ENCODE results near the gene FAIM2. TPM values are rescaled to one million over a fixed set of nuclear protein-coding genes. Genes with fewer than 3 reads are reported as not detected.

FAIM2 gene
- total and polyA plus RNA-seq, 9 of the 15 experiments (the other 6 are each of a cell fraction or from before 2014, with no cell fraction given) = 0.01 to 0.10 TPM; not detected in 7

DNA sequence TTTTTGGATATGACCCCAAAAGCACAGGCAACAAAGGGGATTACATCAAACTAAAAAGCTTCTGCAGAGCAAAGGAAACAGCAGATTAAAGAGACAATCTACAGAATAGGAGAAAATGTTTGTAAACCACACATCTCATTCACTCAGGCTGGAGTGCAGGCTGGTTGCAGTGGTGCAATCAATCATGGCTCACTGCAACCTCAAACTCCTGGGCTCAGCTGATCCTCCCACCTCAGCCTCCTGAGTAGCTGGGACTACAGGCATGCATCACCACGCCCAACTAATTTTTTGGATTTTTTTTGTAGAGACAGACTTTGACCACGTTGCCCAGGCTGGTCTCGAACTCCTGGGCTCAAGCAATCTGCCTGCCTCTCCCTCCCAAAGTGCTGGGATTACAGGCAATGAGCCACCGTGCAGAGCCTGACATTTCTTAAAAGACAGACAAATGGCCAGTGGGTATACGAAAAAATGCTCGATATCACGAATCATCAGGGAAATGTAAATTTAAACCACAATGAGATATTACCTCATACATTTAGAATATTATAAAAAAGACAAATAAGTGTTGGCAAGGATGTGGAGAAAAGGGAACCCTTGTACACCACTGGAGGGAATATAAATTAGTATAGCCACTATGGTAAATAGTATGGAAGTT lies 85.3 kb downstream of the FAIM2 start:
- H3K27ac ChIP-seq (ENCODE audit: extremely low read depth, low read depth, low read length) = no peak overlapping the region
- H3K4me1 ChIP-seq (replicated peaks in 1 of 2; ENCODE audit: control insufficient read depth in 2 of 2, insufficient read depth in 2 of 2, low read length in 2 of 2) = peaks cover 2 to 5% of the 10 kb centered on the region in 2 experiments; a peak in 1 of 5 replicates
- H3K27me3 ChIP-seq (ENCODE audit: control insufficient read depth in 2 of 2, insufficient read depth in 2 of 2, low read length in 2 of 2) = no peaks in the 10 kb centered on the region
- POLR2A ChIA-PET = interaction anchor here (0.8 to 1.6 kb wide), 3 partner anchors 8 to 114 kb away, joined by 3 to 5 read pairs (median 3); no protein-coding TSS in a partner anchor
- H3K9ac ChIP-seq (ENCODE audit: insufficient read depth in 1 of 2, low read depth in 2 of 2, low read length in 2 of 2) = no peak overlapping the region; a peak in 1 of 4 replicates
- no peaks in the 10 kb centered on the region for H3K9me1 ChIP-seq (ENCODE audit: control insufficient read depth, insufficient read depth, low read length)
- 58% methylated on average over 7 of the region's 7 CpGs for WGBS (ENCODE audit: insufficient coverage, low coverage, missing lambda C conversion rate)
- H3K4me2 ChIP-seq (ENCODE audit: insufficient read depth, low read length) = no peak overlapping the region
- no peaks in the 10 kb centered on the region for H4K20me1 ChIP-seq (replicated peaks; ENCODE audit: control insufficient read depth, insufficient read depth, low read length)
- no TSS peak for BruUV-seq (replicated peaks)
- FAIRE-seq (no peak), DNase-seq (ENCODE audit: extremely low read depth in 1 of 4, low spot score in 3 of 4) (no peak), ATAC-seq (no peak)
- H3K36me3 ChIP-seq (ENCODE audit: control insufficient read depth, insufficient read depth, low read length) = peaks cover 5% of the 10 kb centered on the region; the same call in 2 of the 3 replicates
- in situ Hi-C loops (cut with MboI) (no loop called here), intact Hi-C loops (cut with micrococcal nuclease) (no loop called here)
- no peak overlapping the region for H2AFZ ChIP-seq (ENCODE audit: low read depth, low read length)
- H3K79me2 ChIP-seq (ENCODE audit: control insufficient read depth, insufficient read depth, low read length) = no peaks in the 10 kb centered on the region
- H3K9me3 ChIP-seq (replicated peaks; ENCODE audit: control insufficient read depth, insufficient read depth, low read depth, low read length) = no peaks in the 10 kb centered on the region
- no peak overlapping the region for H3K4me3 ChIP-seq
- CTCF ChIA-PET (ENCODE audit: low intra/inter-chr PET ratio) = no interaction called here
- no peak for TF ChIP-seq AFF4 (CRISPR knock-in tag; IDR thresholded peaks at IDR 0.05)
- no peak for TF ChIP-seq GATAD2B (IDR thresholded peaks at IDR 0.05; ENCODE audit: borderline replicate concordance)
- TF ChIP-seq ZNF589 (CRISPR knock-in tag; IDR thresholded peaks at IDR 0.05; ENCODE audit: low read depth) = no peak
- no peak for TF ChIP-seq ZNF212 (CRISPR knock-in tag; IDR thresholded peaks at IDR 0.05)
- TF ChIP-seq NFE2 (IDR thresholded peaks at IDR 0.05; ENCODE audit: low read depth) = no peak
- TF ChIP-seq, protein P1, sequence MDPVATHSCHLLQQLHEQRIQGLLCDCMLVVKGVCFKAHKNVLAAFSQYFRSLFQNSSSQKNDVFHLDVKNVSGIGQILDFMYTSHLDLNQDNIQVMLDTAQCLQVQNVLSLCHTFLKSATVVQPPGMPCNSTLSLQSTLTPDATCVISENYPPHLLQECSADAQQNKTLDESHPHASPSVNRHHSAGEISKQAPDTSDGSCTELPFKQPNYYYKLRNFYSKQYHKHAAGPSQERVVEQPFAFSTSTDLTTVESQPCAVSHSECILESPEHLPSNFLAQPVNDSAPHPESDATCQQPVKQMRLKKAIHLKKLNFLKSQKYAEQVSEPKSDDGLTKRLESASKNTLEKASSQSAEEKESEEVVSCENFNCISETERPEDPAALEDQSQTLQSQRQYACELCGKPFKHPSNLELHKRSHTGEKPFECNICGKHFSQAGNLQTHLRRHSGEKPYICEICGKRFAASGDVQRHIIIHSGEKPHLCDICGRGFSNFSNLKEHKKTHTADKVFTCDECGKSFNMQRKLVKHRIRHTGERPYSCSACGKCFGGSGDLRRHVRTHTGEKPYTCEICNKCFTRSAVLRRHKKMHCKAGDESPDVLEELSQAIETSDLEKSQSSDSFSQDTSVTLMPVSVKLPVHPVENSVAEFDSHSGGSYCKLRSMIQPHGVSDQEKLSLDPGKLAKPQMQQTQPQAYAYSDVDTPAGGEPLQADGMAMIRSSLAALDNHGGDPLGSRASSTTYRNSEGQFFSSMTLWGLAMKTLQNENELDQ (CRISPR knock-in tag; IDR thresholded peaks at IDR 0.05; ENCODE audit: borderline replicate concordance) = no peak
